ENCODE results near the gene MGAT5B.

DNA sequence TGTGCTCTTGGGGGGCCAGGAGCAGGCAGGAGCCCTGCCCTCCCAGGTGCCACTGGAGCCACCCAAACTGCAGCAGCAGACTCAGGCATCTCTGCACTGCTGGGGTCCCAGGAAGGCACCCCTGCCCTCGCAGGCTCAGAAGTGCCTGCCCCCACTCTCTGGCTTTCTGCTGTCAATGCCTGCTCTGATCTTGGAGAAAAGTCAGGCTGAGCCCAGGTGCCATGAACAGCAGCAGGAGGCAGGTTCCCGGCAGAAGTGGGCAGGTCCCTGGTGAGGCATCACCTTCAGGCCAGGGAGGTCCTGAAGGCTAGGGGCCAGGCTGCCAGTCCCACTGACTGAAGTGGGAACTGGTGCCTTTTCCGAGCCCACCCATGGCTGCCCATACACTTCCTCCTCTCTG, 106.5 kb downstream of the MGAT5B start:
- TF ChIP-seq, protein P1, sequence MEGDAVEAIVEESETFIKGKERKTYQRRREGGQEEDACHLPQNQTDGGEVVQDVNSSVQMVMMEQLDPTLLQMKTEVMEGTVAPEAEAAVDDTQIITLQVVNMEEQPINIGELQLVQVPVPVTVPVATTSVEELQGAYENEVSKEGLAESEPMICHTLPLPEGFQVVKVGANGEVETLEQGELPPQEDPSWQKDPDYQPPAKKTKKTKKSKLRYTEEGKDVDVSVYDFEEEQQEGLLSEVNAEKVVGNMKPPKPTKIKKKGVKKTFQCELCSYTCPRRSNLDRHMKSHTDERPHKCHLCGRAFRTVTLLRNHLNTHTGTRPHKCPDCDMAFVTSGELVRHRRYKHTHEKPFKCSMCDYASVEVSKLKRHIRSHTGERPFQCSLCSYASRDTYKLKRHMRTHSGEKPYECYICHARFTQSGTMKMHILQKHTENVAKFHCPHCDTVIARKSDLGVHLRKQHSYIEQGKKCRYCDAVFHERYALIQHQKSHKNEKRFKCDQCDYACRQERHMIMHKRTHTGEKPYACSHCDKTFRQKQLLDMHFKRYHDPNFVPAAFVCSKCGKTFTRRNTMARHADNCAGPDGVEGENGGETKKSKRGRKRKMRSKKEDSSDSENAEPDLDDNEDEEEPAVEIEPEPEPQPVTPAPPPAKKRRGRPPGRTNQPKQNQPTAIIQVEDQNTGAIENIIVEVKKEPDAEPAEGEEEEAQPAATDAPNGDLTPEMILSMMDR (IDR thresholded peaks at IDR 0.05; ENCODE audit: low read depth, low read length, missing input control), result no peak
- TF ChIP-seq HNF4A (conservative IDR thresholded peaks at IDR 0.05), result no peak
- no peak for TF ChIP-seq GABPA (IDR thresholded peaks at IDR 0.05 in 1 of 2, conservative IDR thresholded peaks at IDR 0.05 in 1 of 2)
- no peak for TF ChIP-seq EGR1 (IDR thresholded peaks at IDR 0.05; ENCODE audit: low read depth in 2 of 2)
- TF ChIP-seq, protein P2, sequence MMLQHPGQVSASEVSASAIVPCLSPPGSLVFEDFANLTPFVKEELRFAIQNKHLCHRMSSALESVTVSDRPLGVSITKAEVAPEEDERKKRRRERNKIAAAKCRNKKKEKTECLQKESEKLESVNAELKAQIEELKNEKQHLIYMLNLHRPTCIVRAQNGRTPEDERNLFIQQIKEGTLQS (IDR thresholded peaks at IDR 0.05), result no peak
- no peak for TF ChIP-seq YY1 (IDR thresholded peaks at IDR 0.05)
- TF ChIP-seq, protein P3, sequence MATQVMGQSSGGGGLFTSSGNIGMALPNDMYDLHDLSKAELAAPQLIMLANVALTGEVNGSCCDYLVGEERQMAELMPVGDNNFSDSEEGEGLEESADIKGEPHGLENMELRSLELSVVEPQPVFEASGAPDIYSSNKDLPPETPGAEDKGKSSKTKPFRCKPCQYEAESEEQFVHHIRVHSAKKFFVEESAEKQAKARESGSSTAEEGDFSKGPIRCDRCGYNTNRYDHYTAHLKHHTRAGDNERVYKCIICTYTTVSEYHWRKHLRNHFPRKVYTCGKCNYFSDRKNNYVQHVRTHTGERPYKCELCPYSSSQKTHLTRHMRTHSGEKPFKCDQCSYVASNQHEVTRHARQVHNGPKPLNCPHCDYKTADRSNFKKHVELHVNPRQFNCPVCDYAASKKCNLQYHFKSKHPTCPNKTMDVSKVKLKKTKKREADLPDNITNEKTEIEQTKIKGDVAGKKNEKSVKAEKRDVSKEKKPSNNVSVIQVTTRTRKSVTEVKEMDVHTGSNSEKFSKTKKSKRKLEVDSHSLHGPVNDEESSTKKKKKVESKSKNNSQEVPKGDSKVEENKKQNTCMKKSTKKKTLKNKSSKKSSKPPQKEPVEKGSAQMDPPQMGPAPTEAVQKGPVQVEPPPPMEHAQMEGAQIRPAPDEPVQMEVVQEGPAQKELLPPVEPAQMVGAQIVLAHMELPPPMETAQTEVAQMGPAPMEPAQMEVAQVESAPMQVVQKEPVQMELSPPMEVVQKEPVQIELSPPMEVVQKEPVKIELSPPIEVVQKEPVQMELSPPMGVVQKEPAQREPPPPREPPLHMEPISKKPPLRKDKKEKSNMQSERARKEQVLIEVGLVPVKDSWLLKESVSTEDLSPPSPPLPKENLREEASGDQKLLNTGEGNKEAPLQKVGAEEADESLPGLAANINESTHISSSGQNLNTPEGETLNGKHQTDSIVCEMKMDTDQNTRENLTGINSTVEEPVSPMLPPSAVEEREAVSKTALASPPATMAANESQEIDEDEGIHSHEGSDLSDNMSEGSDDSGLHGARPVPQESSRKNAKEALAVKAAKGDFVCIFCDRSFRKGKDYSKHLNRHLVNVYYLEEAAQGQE (IDR thresholded peaks at IDR 0.05), result no peak
- TF ChIP-seq SP1 (IDR thresholded peaks at IDR 0.05), result no peak
- no peak for TF ChIP-seq NR2F2 (IDR thresholded peaks at IDR 0.05)
